DLD1 (cell line): ENCODE measurements around the gene NXT1.
"Not testable (repeated sequence)": the region's sequence is repeated elsewhere in the genome, so short reads cannot be mapped to it uniquely, and the experiment has no call there.

Experiments used
- in situ Hi-C: cut with HindIII; loops from 2 replicates; pipeline ENCODE4 v1.10.0; 2017; ENCODE audit warnings: low sequenced_read_pairs

NXT1 gene

DNA sequence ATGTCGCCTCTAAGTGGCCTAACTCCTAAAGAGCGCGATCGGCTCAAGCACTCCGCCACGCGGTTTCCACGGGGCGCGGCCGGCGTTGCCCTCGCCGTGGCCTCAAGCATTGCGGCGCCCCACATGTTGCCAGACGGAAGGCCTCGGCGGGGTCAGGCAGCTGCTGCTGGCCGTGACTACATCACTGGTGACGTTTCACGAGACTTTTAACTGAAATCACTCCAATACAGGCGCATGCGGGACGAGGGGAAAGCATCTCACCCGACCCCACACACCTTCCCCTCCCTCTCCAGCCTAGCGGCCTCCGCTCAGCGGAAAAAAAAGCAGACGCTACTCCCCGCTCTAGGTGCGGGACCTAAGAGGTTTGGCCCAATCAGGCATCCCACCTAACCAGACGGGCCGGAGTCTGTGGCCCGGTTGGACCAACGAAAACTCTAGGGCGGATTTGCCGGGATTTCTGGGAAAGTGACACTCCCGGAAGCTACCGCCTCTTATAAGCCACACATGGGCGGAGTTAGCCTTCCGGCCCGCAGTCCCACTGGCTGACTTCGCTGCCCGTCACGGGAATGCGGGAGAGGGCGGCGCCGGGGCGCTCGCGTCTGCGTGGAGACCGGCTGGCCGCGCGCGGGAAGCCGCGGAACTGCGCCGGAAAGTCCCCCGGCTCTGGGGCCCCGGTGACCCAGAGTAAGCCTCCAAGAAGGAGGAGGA, at the start of gene NXT1:
NXT1 (plus strand) TSS at position 596 of the 708 bp plus-strand sequence. CDS start 3,251 bp downstream, outside the sequence.
- in situ Hi-C loops: no loop called here

DNA sequence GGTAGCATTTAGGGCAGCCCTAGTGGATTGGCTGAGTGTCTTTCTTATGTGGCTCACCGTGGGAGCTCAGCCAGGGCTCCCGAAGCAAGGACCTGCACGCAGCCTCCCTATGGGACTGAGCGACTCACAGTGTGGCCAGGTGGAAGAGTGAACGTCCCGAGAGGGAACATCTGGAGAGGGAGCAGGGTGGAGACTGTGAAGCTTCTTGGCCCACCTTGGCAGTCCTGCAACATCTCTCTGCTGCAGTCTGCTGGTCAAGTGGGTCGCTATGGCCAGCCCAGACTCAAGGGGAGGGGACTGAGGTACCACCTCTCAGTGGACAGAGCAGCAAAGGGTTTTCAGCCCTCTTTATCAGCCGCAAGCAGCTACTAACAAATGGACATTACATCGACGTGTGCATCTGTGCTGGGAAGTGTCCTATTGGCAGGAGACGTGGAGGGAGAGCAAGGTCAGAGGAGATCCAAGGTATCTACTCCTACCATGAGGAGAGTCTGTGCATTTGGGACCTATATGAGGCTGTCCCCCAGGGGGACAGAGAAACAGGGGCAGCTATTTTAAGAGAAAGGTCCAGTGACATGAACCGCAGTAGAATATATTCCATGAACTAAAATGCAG, 49.0 kb upstream of the NXT1 start:
- in situ Hi-C loops: no loop called here

DNA sequence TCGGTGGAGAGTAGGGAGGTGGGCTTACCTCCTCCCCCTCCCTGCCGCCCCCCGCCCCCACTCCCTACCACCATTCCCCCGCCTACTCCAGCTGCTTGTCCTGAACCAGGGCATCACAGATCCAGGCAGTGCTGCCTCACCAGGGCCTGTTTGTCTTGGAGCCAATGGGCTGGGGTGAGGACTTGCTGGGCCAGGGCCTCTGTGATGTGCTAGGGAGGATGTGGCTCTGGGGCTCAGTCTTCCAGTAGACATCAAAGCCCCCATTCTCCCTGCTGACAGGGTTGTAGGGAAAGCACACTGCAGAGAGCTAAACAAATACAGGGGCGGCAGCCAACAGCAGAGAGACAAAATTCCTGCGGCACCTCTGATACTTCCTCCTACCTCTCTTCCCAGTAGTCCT, 48.2 kb upstream of the NXT1 start:
- in situ Hi-C loops: no loop called here

DNA sequence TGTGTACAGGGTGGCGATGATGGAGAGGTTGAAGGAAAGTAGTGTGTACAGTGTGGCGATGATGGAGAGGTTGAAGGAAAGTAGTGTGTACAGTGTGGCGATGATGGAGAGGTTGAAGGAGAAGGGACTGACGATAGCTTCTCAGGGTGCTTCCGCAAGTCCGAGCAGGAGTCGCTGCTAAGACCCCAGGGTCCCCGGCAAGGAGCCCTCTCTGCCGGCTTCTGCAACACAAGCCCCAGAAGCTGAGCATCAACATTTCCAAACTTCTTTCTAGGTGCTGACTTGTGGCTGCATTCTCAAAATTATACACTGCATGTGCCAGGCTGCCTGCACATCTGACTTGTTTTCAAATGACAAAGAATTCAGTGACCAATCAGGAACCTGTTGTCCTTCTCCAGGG, 47.8 kb upstream of the NXT1 start:
- in situ Hi-C loops: no loop called here

DNA sequence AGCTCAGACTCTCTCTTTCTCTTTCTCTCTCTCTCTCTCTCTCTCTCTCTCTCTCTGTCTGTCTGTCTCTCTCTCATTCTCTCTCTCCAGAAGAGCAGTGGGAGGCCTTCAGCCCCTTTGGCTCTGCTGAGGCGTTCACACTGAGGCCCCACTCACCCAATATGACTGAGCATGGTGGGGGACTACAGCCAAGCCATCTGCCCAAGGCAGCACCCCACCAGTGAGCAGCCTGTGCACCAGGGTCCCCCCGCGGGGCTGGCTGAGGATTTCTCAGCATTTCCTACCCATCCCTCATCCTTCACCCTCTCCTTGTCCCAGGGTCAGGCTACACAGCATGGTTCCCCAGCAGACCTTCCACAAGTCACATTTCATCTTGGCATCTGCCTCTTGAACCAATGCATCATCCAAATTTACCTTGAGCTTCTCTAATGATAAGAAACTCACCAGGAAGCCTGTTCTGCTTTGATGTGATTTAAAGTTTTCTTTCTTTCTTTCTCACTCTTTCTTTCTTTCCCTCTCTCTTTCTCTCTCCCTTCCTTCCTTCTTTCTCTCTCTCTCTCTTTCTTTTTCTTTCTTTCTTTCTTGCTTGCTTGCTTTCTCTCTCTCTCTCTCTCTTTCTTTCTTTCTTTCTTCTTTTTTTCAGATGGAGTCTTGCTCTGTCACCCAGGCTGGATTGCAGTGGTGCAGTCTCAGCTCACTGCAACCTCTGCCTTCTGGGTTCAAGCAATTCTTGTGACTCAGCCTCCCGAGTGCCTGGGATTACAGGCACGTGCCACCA, 47.1 kb upstream of the NXT1 start:
- in situ Hi-C loops: no loop called here

DNA sequence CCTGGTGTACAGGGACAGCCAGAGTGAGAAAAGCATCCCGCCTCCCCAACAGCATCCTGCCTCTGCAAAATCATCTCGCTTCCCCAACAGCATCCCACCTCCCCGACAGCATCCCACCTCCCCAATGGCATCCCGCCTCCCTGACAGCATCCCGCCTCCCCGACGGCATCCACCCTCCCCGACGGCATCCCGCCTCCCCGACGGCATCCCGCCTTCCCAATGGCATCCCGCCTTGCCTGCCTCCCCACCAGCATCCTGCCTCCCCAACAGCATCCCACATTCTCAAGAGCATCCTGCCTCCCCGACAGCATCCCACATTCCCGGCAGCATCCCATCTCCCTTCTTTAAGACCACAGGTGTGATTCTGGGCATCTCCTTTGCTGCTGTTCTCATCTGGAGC, 46.0 kb upstream of the NXT1 start:
- in situ Hi-C loops: no loop called here

DNA sequence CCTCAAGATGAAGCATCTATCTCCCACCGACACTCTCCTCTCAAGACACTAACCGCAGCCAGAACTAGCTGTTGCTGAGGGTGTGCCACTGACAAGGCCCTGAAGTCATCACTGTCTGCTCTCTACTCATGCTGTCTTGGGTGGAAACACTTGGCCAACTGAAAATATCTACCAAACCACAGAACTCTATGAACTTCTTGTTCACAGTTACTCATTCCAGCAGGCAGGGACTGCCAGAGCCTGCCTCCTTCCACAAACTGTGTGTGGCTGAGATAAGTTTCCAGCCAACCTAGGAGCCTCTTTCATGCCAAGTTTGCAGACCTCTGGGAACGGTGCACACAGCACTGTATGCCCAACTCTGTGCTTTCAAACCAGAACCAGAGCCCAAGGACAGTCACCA, 45.5 kb upstream of the NXT1 start:
- in situ Hi-C loops: no loop called here

DNA sequence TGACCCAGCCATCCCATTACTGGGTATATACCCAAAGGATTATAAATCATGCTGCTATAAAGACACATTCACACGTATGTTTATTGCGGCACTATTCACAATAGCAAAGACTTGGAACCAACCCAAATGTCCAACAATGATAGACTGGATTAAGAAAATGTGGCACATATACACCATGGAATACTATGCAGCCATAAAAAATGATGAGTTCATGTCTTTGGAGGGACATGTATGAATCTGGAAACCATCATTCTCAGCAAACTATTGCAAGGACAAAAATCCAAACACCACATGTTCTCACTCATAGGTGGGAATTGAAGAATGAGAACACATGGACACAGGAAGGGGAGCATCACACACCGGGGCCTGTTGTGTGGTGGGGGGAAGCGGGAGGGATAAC, 43.2 kb upstream of the NXT1 start:
- in situ Hi-C loops: not testable (repeated sequence)

DNA sequence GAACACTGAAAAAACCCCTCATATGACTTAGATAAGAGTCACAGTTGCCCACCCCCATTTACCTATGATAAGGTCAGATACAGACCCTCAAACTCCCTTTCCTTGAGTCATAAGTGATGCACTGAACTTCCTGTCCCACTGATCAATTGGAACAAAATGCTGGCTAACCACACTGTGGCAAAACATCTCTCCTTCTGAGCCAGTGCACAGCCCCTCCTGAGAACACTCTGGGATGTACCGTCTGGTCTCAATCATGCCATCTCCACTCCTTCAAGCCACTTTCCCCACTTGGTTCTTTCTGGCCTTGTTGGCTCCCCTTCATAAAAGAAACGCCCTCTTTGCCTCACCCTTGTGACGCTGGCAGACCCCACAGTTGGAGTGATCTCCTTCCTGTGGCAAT, 42.6 kb upstream of the NXT1 start:
- in situ Hi-C loops: no loop called here

DNA sequence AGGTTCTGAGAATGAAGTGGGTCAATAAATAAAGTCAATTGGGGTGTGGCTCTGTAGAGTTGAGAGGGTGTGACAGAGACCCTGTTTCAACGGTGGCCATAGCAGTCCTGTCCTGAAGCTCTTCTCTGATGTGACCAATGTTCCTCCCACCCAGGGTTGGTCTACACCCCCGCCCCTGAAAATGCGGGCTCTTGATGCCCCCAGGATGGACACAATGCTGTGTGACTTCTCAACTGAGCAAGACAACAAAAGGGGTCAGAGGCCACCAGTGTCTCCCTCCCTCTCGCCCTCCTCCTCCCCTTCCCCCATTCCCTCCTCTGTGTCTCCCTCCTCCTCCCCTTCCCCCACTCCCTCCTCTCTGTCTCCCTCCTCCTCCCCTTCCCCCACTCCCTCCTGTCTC, 41.7 kb upstream of the NXT1 start:
- in situ Hi-C loops: no loop called here

DNA sequence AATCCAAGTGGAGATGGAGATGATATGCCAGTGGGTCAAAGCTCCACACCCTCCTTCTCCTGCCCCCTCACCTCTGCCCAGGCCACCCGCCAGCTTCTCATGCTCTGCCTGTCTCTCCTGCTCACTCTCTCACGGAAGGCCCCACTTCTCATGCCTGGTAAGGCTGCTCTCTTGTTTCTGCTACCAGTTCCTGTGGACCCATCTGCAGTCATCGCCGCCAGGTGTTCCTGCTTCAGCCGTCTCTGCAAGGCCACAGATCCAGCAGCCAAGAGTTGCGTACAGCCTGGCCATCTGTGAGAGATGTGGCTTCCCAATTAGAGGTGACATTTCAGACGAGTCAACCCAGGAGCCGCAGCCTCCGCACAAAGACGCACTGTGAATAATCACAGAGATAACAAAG, 40.8 kb upstream of the NXT1 start:
- in situ Hi-C loops: no loop called here

- in situ Hi-C loops: no loop called here
Measured at GRCh38 chr20:23311947-23312506, 38.6 kb upstream of the NXT1 start.

DNA sequence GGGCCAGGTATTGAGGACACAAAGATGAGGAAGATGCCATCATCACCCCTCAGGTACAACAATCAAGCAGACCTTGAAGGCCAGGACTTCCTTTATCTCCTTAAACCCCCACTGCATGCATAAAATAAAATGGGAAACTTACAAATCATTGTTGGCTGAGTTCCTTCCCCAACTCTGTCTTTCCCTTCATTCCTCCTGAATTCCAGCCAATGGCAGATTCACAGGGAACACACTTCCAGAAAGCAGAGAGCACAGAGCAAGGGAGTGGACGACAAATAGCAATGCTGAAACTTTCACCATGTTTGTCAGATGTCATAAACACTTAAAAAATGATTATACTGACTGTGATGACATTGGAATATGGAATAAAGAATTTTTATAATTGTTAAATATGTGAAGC, 37.3 kb upstream of the NXT1 start:
- in situ Hi-C loops: no loop called here

DNA sequence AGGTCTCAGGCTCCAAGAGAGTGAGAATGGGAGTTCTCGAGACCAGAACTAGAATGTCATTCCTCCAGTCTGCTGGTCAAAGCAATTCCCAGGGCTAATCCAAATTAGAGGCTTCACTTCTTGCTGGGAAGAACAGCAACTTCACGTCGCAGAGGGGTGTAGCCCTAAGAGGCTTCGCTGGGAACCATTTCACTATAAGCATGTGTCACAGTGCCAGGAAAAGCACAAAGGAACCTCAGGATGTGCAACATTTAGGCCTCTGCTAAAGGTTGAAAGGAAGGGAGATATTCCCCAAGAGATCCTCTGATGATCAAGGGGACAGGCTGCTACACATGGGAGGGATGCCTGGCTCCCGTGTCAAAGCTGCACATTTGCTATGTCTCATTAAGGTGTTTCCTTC, 35.9 kb upstream of the NXT1 start:
- in situ Hi-C loops: no loop called here

GRCh38 chr20:23315099-23315498, 35.5 kb upstream of the NXT1 start:
- in situ Hi-C loops: no loop called here

- in situ Hi-C loops: no loop called here
Measured at GRCh38 chr20:23316626-23317025, 34.0 kb upstream of the NXT1 start.

DNA sequence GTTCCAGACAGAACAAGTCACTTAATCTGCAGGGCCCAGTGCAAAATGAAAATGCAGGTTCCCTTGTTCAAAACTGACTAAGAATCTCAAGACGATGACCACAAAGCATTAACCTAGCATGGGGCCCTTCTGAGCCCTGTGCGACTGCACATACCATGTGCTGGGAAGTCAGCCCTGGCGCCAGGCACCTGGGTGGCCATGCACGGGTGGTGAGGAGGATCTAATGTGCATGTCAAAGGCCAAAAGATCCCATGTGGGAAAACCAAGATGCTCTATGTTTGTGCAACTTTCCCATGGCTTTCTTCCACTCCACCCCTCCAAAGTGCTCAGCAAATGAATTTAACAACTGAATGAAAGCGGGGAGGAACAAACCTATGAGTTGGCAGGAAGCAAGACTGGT, 33.5 kb upstream of the NXT1 start:
- in situ Hi-C loops: no loop called here

DNA sequence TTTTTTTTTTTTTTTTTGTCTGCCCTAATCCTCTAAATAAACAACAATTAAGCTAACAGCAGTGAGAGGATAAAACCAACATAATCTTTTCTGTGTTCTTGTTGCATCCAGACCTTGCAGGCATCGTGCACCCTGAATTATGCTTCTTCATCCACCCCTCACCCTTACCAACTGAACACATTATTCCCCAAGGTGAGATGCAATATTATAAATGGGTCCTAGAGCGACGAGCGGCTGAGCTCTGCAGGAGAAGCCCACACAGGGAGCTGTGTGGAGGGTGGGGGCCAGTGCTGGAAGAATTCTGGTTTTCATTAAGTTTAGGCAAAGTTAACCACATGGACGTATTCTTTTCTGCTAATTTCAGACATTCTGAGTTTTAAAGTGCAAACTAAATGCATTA, 32.2 kb upstream of the NXT1 start:
- in situ Hi-C loops: no loop called here

GRCh38 chr20:23320317-23320716, 30.3 kb upstream of the NXT1 start:
- in situ Hi-C loops: no loop called here

- in situ Hi-C loops: no loop called here
Measured at GRCh38 chr20:23325107-23325506, 25.5 kb upstream of the NXT1 start.

- in situ Hi-C loops: no loop called here
Measured at GRCh38 chr20:23326774-23327173, 23.8 kb upstream of the NXT1 start.
